Esophagus squamous epithelium (tissue), 5 donors: ENCODE results near the gene BDKRB1. TPM values are rescaled to one million over a fixed set of nuclear protein-coding genes. Genes with fewer than 3 reads are reported as not detected.

Source experiments
- DNase-seq: peaks from one replicate; lab custom pipeline; 2025; lab: John Stamatoyannopoulos, UW
- H3K27ac ChIP-seq, 4 donors: fragments of 200-600 bp; sonication (generic); one replicate each; pipeline ENCODE4 v1.5.1; 2016 to 2019; ENCODE audit warnings: mild to moderate bottlenecking in 1 of 4
- H3K27me3 ChIP-seq, 4 donors: fragments of 200-600 bp; sonication (generic); 1 replicate in 3 of 4; 2 replicates in 1 of 4; pipeline versions ENCODE4 v1.5.1 to v1.6.0; 2017 to 2021; ENCODE audit warnings: antibody characterized with exemption in 1 of 4
- H3K36me3 ChIP-seq, 3 donors: fragments of 200-600 bp; sonication (generic); one replicate each; pipeline ENCODE4 v1.5.1; 2016 to 2019
- H3K4me1 ChIP-seq, 3 donors: fragments of 200-600 bp; sonication (generic); one replicate each; pipeline ENCODE4 v1.5.1; 2017 to 2019
- H3K4me3 ChIP-seq, 4 donors: fragments of 200-600 bp; sonication (generic); 1 replicate in 3 of 4; 2 replicates in 1 of 4; pipeline ENCODE4 v1.5.1; 2016 to 2019; ENCODE audit warnings: mild to moderate bottlenecking in 2 of 4, moderate library complexity in 1 of 4
- H3K9me3 ChIP-seq, 3 donors: fragments of 200-600 bp; sonication (generic); one replicate each; pipeline ENCODE4 v1.5.1; 2016 to 2019
- POLR2A ChIP-seq, 4 donors: fragments of 450-650 bp; IDR thresholded peaks; one replicate each; pipeline ENCODE4 v1.6.1; 2017; ENCODE audit warnings: antibody characterized with exemption in 4 of 4, mild to moderate bottlenecking in 4 of 4, moderate library complexity in 3 of 4
- WGBS, 2 donors: methylation state at CpG; one replicate each; pipeline ENCODE4 v1.1.5; 2018; 5-methylcytosine and 5-hydroxymethylcytosine counted together
- intact Hi-C: fragments of 100-400 bp; cut with DNase I; formaldehyde crosslinking; loops from one replicate; pipeline ENCODE4 v1.15.0; 2022
- total RNA-seq, 4 donors: library from RNA; depleted of rRNA; stranded (reverse); fragments of >200 nt; gene quantifications; one replicate each; pipeline ENCODE4 v1.1.0, GENCODE V29; 2016
- TF ChIP-seq, protein P1 (sequence below), 6 experiments: fragments of 450-650 bp in 4 of 6; fragments of 200-600 bp in 2 of 6; sonication (generic) in 2 of 6; IDR thresholded peaks; one replicate each; pipeline ENCODE4 v1.5.1; 2016 to 2019; ENCODE audit warnings: antibody characterized with exemption in 6 of 6, mild to moderate bottlenecking in 4 of 6, moderate library complexity in 4 of 6
- donor health status: DM: yes; HTN: yes; CAD: no.

The BDKRB1 gene
- total RNA-seq, 4 donors from 2014 or later, result 4.0 to 12.2 (median 5.7) TPM

DNA sequence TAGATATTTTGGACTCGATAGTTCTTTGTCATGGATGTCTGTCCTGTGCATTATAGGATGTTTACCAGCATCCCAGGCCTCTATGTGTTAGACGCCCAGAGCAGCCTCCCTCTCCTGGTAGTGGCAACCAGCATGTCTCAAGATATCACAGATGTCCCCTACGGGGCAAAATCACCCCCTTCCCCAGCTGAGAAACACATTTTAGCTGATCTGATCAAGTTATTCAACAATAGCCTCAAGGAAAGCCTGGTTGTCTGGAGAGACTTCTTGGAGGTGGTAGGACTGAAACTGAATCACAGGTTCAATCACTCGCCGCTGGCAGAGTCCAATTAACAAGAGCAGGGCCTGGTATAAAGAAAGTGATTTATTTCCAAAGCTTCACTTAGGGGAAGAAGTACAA, 17.6 kb downstream of the BDKRB1 start:
- 72 to 78% methylated on average over 3 to 5 of the region's 5 CpGs for WGBS, 2 donors
- TF ChIP-seq, protein P1, sequence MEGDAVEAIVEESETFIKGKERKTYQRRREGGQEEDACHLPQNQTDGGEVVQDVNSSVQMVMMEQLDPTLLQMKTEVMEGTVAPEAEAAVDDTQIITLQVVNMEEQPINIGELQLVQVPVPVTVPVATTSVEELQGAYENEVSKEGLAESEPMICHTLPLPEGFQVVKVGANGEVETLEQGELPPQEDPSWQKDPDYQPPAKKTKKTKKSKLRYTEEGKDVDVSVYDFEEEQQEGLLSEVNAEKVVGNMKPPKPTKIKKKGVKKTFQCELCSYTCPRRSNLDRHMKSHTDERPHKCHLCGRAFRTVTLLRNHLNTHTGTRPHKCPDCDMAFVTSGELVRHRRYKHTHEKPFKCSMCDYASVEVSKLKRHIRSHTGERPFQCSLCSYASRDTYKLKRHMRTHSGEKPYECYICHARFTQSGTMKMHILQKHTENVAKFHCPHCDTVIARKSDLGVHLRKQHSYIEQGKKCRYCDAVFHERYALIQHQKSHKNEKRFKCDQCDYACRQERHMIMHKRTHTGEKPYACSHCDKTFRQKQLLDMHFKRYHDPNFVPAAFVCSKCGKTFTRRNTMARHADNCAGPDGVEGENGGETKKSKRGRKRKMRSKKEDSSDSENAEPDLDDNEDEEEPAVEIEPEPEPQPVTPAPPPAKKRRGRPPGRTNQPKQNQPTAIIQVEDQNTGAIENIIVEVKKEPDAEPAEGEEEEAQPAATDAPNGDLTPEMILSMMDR (IDR thresholded peaks at IDR 0.05), result no peak
- TF ChIP-seq POLR2A (IDR thresholded peaks at IDR 0.05), result no peak
- H3K27me3 ChIP-seq, result no peaks in the 10 kb centered on the region
- H3K9me3 ChIP-seq, result peaks cover 0 to 13% (median 11%) of the 10 kb centered on the region in 3 donors
- no peaks in the 10 kb centered on the region for H3K36me3 ChIP-seq
- DNase-seq, result no peak
- no peak overlapping the region for H3K4me3 ChIP-seq
- peaks cover 19 to 55% (median 29%) of the 10 kb centered on the region in 3 donors for H3K4me1 ChIP-seq
- H3K27ac ChIP-seq, result peak overlapping the region in 3 of 4 donors; percentile 14 to 26 (median 14)
- intact Hi-C loops, result loop anchor here (2.0 kb wide), 1 partner anchor 171 kb away; no protein-coding TSS in a partner anchor

DNA sequence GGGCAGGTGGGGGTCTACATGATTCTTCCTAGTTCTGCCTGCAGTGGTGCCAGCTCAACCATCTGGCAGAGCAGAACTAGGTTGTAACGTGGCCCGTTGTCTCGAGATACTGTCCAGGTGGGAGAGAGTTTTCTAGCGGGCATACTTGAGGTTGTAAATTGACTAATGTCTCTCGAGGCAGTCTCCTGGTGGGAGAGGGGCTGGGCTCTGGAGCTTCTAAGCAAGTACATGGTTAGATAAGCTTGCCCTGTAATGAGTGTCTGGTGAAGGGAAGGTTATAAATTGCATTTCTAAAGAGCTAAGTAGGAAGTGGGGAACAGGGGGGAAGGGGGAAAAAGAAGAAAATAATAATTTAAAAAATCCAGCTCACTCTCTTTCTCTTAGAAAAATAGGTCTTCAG, 18.1 kb downstream of the BDKRB1 start:
- H3K27me3 ChIP-seq, result no peaks in the 10 kb centered on the region
- H3K36me3 ChIP-seq, result no peaks in the 10 kb centered on the region
- 89% methylated on average over 5 of the region's 5 CpGs for WGBS, 2 donors
- no peak for TF ChIP-seq POLR2A (IDR thresholded peaks at IDR 0.05)
- TF ChIP-seq, protein P1 (IDR thresholded peaks at IDR 0.05), result no peak
- DNase-seq, result no peak
- H3K9me3 ChIP-seq, result peaks cover 0 to 16% (median 11%) of the 10 kb centered on the region in 3 donors
- H3K4me1 ChIP-seq, result peaks cover 17 to 50% (median 24%) of the 10 kb centered on the region in 3 donors
- no peak overlapping the region for H3K4me3 ChIP-seq
- intact Hi-C loops, result loop anchor here (2.0 kb wide), 1 partner anchor 171 kb away; no protein-coding TSS in a partner anchor
- H3K27ac ChIP-seq, result peak overlapping the region in 3 of 4 donors; percentile 14 to 26 (median 14)

DNA sequence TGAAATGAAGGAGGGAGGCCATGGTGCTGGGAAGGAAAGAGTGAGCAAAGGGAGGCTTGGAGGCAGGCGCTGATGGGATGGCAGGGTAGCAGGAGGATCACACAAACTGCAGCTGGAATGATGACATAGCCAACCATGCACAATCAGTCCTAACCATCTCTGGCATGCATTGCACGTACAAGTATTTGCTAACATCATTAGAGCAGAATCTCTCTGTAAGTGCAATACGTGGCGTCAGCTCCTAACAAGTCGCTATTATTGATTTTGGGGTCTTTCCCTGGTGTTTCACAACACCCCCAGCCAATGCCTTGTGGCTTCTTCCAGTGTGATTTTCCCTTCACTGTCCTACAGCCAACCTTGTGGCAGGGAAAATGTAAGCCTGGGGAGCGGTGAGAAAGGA, 18.5 kb downstream of the BDKRB1 start:
- Histone ChIP-seq H3K27me3 (no peaks in the 10 kb centered on the region), H3K9me3 (peaks cover 0 to 16% (median 11%) of the 10 kb centered on the region in 3 donors), H3K4me1 (peaks cover 13 to 46% (median 20%) of the 10 kb centered on the region in 3 donors), H3K4me3 (no peak overlapping the region), H3K27ac (peak overlapping the region in 2 of 4 donors; percentile 24 to 38), H3K36me3 (peaks cover 0 to 1% (median 0%) of the 10 kb centered on the region in 3 donors)
- TF ChIP-seq, protein P1 (IDR thresholded peaks at IDR 0.05), result no peak
- TF ChIP-seq POLR2A (IDR thresholded peaks at IDR 0.05), result no peak
- intact Hi-C loops, result loop anchor here (2.0 kb wide), 1 partner anchor 172 kb away; no protein-coding TSS in a partner anchor
- DNase-seq, result no peak
- WGBS, 2 donors, result 54 to 64% methylated on average over 5 to 6 of the region's 6 CpGs

DNA sequence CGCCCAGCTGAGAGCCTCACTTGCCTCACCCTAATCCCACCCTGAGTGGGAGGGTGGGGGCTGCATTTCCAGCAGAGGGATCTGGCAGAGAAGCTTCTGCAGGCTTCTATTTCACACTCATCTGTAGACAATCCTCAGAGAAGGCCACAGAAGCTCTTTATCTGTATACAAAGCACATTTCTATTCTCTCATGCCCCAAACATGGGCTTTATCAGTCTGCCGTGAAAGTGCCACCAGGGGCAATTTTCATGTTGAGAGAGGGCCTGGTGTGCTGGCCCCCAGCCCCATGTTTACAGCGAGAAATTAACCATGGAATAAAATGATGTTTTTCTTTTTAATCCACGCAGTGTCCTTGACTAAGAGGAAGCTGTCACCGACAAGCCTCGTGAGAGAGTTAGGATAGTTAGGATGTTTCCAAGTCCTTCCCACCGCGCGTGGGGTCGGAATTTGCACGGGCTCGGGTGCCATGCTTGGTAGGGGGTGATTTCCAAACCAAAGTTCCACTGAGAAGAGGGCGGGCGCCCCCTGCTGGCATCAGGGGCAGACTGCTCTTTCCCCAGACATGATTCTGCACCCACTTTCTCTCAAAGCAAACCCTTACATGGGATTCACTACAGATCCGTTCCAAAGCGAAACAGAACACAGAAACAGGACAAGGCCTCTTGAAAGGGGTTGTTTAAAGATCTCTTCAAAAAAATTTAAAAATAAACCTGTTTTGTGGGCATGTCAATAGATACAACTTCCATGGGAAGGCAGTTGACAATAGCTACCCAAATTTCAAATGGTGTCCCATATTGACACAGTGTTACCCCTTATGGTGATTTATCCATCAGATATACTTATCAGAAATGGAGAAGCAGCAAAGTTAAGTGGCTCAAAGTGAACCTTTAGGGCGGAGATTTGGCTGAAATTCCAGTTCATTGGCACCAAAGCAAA, 19.4 kb downstream of the BDKRB1 start:
- H3K4me1 ChIP-seq, result peaks cover 7 to 37% (median 12%) of the 10 kb centered on the region in 3 donors
- peak overlapping the region in 2 of 4 donors; percentile 21 to 38 for H3K27ac ChIP-seq
- no peak overlapping the region for H3K4me3 ChIP-seq
- 17 to 18% methylated on average over 16 to 17 of the region's 17 CpGs for WGBS, 2 donors
- H3K36me3 ChIP-seq, result peaks cover 0 to 9% (median 0%) of the 10 kb centered on the region in 3 donors
- no peaks in the 10 kb centered on the region for H3K27me3 ChIP-seq
- DNase-seq, result no peak
- intact Hi-C loops, result loop anchor here (2.0 kb wide), 1 partner anchor 173 kb away; no protein-coding TSS in a partner anchor
- TF ChIP-seq, protein P1 (IDR thresholded peaks at IDR 0.05), result peak; percentile 64 to 97 (median 92)
- TF ChIP-seq POLR2A (IDR thresholded peaks at IDR 0.05), result no peak
- H3K9me3 ChIP-seq, result peaks cover 0 to 16% (median 11%) of the 10 kb centered on the region in 3 donors
